DMS53 treated with DMSO at 0.1 percent for 48 hours (cell line): ENCODE measurements around the gene HOXD8.

Experiments used
- DNase-seq: peaks from one replicate; lab custom pipeline; 2025; ENCODE audit not compliant: unreplicated experiment; lab: John Stamatoyannopoulos, UW

The HOXD8 gene

DNA sequence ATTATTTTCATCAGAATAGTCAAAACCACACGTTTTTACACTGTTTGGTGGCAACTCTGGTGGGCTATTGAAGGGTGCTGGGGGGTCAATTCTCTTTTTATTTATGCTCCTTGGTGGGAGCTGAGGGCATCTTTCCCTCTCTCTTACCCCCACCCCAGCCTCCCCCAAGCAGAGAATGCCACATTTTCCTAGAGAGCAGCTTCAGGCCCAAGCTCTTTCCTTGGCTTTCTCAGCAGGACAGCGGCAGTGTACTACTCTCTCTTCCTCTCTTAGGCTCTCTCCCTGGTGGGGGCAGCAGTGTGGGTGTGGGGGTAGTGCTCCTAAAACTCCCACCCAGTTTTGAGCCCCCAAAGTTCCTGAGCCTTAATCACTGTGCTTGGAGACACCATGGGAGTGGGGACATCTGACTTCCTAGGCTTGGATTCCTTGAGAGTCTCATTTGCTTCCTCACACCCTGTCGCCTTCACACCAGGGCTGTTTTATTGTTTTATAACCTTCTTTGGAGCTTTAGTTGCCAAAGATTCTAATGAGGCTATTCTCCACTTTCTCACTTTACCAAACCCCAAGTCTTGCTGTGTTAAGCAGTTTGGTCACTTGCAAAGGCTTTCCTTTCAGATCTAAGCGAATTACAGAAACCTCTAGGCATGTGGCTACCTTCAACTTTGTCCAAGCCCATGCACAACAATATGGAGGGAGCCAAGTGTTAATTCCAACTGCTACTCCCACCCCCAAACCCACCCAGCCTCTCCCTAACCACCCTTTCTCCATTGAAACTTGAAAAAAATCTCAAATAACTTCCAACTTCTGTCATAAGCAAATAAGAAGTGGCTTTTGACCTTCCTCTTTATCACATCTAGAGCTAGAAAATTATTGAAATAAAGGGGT lies 15.8 kb downstream of the HOXD8 start:
- no peak for DNase-seq

DNA sequence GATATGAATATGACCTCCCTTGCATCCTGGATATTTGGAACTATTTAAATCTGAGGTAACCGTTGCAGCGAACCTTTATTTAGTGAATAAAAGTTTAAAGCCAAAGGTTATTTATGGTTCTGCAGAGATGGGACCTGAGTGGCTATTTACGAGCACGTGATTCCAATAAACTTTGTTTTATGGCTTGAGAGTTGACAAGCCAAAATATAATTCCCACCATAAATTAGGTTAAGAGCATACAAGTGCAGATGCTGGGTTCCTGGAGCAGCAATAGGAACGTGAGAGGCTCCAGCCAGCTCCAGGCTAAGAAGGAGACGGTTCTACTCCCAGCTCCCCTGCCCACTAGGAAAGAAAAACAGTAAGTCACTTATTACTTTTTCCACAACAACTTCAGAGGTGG lies 16.6 kb downstream of the HOXD8 start:
- DNase-seq: no peak

DNA sequence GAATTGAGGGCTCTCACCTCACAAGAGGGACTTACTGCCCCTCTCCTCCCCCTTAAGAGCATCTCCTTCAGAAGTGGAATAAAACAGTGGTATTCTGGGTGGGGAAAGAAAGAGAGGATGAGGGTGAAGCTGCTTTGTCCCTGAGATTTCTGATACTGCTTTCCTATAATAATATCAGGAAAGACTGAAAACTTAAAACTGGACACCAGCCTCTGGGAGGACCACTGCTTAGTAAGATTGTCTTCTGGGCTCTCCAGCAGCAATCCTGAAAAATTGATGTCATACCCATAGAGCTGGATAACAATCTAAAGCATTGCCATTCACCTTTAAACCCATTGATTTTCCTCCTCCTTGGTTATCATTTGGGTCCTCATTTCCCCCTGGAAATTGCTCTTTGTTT lies 17.1 kb downstream of the HOXD8 start:
- no peak for DNase-seq

DNA sequence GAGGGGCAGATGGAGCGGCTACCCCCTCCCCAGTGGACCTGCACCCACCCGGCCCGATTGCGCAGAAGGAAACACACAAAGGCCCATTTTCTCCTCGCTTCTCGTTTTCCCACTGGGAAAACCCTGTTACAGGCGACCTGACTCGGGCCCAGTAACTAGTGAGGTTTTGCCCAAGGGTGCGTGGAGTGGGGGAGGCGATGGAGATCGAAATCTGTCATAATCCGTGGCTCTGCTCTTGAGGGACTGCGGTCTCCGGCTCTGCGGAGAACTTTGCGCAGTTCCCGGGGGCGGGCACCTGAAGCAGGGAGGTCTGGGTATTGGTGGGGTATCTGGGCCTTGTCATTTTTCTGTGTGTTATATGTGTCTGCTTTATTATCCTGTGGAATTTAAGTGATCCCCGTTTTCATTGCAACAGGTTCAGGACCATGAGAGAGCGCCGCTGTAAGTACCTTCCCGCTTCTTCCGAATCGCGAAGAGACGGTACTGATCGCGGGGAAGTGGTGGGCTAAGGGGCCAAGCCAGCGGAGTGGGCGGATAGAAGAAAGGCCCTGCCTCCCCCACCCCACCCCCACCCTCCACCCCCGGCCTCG lies 17.8 kb downstream of the HOXD8 start:
- DNase-seq: no peak

DNA sequence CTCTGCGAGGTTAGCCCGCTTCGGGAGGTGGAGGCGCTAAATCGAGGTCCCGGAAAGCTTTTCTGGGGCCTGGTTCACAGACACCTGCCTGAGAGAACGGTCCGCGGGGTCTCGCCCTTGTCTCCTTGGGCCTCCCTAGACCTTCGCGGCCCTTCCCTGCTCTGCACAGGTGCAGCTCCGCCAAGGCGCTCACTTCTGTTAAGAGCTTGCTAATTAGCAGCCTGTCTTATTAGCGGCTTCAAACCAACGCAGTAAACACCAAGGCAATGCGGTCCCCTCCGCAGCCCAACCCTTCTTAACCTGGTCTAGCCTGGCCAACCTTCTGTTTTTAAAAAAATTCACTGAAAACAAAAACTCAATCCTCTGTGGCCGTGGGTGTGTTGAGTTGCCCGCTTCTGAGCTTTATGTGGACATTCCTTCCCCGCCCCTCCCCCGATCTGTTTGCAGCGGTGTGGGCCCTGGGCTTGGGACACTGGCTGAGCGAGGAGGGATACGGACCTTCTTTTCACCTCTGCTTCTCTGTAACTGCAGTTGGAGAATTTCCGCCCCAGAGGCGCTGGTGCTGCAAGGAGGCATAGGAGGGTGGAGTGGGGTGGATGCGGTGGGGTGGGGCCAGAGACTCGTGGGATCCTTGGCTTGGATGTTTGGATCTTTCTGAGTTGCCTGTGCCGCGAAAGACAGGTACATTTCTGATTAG lies 18.4 kb downstream of the HOXD8 start:
- no peak for DNase-seq

DNA sequence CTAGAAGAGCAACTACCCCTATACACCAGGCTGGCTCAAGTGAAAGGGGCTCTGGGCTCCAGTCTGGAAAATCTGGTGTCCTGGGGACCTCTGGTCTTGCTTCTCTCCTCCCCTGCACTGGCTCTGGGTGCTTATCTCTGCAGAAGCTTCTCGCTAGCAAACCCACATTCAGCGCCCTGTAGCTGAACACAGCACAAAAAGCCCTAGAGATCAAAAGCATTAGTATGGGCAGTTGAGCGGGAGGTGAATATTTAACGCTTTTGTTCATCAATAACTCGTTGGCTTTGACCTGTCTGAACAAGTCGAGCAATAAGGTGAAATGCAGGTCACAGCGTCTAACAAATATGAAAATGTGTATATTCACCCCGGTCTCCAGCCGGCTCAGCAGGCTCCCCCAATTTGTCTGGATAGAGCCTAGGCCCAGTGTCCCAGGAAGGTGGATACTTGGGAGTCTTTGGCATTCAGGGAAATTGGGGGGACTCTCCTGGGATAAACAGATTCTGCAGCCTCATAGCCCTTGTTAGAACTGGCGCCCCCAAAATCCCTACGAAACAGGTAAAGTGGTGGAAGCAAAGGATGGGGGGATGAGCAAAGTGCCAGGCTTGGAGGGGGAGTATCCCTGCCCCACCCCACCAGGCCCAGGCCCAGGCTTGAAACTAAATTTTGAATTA lies 19.4 kb downstream of the HOXD8 start:
- DNase-seq: no peak

DNA sequence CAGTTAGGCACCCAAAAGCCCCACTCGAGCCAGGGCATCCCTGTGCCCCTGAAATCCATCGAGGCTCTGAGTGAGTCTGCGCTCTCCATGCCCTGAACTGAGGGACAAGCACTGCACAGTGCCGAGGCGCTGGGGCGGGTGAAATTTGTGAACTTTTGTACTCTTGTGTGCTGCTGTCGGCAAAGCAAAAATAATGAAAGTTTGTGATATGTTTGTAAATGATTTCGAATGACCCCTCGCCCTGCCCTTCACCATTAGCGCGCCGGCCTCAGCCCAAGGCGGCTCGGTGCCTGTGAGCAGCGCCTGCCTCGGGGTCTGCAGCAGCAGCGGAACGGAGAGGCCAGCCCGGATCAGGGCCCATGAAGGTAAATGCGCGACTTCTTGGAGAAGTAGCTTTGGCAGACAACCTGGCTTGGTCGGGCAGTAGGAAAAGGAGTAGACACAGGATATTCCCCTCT lies 20.0 kb downstream of the HOXD8 start:
- DNase-seq: no peak

DNA sequence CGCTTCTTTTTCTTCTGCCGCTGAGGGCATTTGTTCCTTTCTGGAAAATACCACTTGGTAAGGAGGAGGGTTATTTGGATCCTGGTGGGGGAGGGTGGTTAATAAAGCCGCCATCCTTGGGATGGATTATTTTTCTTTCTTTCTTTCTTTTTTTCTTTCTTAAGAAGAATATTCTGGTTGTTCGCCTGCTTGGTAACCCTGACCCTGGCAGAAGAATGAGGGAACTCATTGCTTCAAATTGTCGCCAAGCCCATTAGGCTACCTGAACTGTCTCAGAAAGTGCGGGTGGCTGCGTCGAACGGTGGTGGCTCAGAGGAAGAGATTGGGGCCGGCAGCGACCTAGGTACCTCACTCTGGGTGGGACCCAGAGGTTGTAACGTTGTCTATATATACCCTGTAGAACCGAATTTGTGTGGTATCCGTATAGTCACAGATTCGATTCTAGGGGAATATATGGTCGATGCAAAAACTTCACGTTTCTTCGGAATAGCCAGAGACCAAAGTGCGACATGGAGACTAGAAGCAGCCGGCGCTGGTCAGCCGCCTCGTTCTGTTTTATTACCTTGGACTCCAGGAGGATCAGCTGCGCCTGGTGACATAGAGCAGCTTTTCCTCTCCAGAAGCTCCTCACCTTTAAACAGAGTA lies 20.6 kb downstream of the HOXD8 start:
- no peak for DNase-seq

DNA sequence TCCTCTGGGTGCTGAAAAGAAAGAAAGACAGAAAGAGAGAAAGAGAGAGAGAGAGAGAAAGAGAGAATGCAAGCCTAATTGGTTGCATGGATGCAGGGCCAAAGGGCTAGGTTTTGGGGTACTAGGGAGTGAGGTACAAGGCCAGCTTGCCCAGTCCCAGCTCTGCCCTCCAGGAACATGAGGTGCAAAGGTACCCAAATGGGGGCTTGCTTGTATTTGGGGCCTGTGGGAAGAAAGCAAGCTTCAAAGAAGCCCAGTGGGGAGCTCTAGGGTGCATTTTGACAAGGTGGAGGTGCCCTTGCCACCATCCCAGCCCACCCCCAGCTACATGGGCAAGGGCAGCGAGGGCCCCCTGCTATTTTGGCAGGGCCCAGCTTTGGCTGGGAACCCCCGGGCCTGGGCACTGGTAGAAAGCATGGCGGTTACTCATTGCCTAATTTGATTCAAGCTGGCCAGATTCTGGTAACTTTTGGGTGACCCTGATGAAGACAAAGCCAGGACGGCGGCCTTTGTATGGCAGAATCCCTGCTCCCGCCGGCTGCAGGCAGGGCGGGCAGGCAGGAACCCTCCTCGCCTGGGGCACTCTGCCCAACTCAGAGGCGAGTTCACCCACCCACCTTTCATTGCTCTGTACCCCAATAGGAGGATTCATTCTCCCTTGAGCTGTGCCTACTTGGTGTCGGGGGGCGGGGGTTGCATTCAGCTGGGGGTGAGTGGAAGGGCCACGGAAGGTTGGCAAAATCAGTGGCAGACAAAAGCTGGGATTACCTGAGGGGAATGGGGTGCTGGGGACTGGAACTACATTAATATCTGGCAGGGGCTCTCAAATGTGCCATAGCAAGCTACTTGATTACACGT lies 21.3 kb downstream of the HOXD8 start:
- no peak for DNase-seq

DNA sequence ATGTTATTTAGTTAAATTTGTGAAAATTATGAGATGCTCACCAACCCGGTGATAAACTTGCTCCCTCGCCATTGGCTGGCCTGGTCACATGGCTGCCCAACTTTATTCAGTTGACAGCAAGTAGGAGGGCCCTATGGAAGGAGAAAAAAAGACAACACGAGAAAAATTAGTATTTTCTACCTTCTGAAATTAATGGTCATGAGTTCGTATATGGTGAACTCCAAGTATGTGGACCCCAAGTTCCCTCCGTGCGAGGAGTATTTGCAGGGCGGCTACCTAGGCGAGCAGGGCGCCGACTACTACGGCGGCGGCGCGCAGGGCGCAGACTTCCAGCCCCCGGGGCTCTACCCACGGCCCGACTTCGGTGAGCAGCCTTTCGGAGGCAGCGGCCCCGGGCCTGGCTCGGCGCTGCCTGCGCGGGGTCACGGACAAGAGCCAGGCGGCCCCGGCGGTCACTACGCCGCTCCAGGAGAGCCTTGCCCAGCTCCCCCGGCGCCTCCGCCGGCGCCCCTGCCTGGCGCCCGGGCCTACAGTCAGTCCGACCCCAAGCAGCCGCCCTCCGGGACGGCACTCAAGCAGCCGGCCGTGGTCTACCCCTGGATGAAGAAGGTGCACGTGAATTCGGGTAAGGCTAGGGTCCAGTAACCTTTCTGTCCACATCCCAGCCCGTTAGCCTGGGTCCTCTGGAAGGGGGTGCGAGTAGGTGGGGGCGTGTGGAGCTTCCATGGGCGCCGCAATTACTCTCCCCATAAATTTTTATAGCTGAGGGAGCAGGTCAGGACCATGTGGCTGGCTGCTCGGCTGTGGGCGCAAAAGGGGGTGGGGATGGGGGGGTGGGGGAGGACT lies 22.2 kb downstream of the HOXD8 start, which contains the start of gene HOXD4:
HOXD4 (plus strand) TSS at position 109 of the 846 bp plus-strand sequence; CDS start at position 193, 84 bp downstream.
- DNase-seq: no peak

DNA sequence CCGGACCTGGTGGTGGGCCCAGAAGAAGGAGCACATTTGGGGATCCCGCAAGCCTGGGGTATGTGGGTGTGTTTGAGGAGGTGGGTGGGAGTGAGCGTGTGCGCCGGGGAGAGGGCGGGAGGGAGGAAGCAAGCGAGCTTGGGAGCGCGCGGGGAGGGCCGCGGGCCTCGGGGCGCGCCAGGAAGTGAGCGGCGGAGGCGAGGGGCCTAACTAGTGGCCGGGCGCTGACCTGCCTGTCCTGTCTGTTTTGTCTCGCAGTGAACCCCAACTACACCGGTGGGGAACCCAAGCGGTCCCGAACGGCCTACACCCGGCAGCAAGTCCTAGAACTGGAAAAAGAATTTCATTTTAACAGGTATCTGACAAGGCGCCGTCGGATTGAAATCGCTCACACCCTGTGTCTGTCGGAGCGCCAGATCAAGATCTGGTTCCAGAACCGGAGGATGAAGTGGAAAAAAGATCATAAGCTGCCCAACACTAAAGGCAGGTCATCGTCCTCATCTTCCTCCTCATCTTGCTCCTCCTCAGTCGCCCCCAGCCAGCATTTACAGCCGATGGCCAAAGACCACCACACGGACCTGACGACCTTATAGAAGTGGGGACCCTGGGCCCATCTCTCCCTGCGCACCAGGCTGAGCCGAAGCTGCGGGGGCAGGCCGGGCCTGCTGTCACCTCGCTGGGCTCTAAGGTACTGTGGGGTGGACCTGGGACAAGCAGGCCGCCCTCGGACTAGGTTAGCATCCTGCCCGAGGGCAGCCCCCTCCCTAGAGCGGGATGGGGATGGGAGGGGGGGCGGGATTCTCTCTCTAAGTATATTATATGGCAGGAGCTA lies 23.1 kb downstream of the HOXD8 start:
- no peak for DNase-seq

DNA sequence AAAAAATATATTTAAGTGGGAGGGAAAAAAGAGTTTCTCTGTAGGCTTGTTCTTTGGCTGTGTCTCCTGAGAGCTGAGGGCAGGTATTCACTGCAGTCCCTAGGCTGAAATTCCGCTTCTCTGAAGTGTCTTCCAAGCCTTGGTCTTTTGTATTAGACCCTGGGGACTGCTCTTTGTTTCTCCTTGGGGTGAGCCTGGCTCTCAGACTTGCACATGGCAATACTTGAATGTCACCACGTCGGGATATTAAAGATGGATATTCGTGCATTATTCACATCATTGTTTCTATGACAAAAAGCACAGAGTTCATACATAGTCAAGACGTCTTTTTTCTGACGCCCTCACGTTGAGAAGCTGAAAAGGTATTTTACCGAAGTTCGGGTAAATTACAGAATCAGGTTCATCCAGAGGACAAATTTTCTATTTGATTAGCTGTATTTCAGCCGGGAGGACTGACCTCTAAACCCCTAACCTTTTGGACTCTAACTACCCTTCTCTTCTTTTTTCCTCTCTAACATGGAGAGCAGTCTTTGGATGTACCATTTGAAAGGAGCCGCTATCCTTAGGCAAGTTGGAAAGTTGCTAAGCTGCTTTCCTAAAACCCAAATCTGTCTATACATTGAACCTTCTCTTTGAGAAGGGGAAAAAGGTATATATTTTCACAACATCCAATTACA lies 25.2 kb downstream of the HOXD8 start:
- no peak for DNase-seq

DNA sequence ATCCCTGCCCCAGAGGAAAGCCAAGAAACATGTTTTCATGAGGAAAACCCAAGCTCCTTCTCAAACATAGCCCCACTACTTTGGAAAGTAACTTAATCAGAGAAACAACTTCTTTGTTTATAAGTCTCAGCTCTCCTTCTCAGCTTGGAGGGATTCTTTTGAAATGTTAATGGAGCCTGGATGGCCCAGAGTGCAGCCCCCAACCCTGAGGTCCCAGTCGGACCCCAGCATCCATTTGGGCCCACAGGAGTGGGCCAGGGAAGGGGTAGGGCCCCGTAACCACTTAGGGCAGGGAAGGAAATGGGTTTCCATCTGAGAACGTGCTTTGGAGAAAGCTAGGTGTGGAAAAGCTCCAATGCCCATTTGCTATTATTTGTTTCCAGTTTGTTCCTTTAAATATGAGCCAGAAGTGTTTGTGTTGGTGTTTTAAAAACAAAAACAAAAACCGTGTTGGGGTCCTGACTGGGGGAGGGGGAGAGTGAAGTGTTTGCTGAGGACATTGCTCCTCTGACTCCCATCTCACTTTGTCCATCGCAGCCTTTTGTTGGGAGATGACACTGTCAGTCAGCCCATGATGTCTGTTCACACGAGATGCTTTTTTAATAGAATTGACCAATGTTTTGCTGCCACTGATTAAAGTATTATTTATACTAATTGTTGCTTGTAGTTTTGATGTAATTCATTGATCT lies 26.0 kb downstream of the HOXD8 start:
- DNase-seq: no peak

DNA sequence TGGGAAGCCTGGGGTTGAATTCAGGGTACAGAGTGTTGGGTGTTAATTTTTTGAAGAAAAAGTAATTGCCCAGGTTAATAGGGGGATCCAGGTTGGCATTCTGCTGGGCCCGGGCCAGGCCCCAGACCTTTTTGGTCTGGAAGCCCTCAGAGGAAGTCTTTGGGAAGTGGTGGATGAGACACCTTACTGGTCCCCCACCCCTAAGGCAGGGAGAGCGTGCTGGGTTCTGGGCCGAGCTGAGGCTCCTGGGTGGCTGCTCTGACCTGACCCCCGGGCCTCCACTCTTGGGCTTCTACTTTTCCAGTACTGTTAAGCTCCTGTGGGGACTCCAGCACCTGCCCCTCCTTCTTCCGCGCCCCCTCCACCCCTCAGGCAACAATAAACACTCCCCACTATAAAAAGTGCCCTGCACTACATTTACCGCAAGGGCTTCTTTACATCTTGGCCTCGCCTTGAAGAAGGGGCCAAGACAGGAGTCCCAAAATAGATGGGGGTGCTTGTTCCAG lies 26.8 kb downstream of the HOXD8 start:
- DNase-seq: no peak

DNA sequence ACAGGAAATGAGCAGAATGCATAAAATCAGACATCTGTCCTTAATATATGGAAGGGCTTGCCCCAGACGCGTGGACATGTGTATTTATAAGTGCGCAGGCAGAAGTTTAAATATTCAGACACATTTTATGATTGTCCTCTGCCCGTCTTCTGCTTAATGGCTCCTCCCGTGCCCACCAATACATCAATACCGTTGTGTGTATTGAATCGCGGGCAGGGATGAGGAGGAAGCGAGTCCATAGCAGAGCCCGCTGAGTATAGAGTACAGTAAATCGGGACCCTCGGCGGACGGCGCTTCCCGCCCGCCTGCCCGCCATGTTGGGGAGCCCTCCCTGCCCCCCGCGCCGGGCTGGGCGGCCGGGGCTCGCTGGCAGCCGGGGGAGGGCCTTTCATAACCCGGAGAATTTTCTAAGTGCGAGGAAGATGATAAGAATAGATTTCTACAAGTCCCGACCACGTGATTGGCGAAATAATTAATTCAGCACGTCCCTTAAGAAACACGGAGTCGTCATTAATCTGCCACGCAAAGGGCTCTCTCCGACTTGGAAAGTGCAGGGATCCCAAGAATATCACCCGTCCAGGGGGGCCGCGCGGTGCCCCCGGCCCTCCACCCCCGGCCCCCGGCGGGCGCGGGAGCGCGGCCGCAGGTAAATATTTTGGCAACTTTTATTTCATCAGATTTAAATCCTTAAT lies 27.4 kb downstream of the HOXD8 start, which contains the start of gene HOXD3:
HOXD3 (plus strand) TSS at position 501 of the 692 bp plus-strand sequence. CDS start 11,808 bp downstream, outside the sequence.
- DNase-seq: no peak
